Fibroblast of mammary gland (primary cell): ENCODE measurements around the gene RPS6KC1.
"Not testable (repeated sequence)": the region's sequence is repeated elsewhere in the genome, so short reads cannot be mapped to it uniquely, and the experiment has no call there.

ENCODE experiments used
- DNase-seq: peaks from one replicate; pipeline ENCODE4 v3.0.0-alpha.2; 2010; ENCODE audit warnings: low read depth
- H3K4me3 ChIP-seq: 2 replicates; pipeline ENCODE4 v1.5.1; 2011; ENCODE audit warnings: low read depth, mild to moderate bottlenecking, low read length, moderate library complexity; ENCODE audit not compliant: control insufficient read depth
- CTCF ChIP-seq: conservative IDR thresholded peaks from 2 replicates; pipeline ENCODE4 v1.5.1; 2011; ENCODE audit warnings: low read depth, low read length, inconsistent platforms; ENCODE audit not compliant: control insufficient read depth, insufficient read depth

The RPS6KC1 gene

GRCh38 chr1:213089924-213090677 lies 39.1 kb downstream of the RPS6KC1 start:
- DNase-seq: no peak
- H3K4me3 ChIP-seq: no peak overlapping the region
- TF ChIP-seq CTCF: no peak

GRCh38 chr1:213094446-213094845 lies 43.4 kb downstream of the RPS6KC1 start:
- DNase-seq: no peak
- no peak for TF ChIP-seq CTCF

GRCh38 chr1:213095467-213095866 lies 44.4 kb downstream of the RPS6KC1 start:
- no peak for TF ChIP-seq CTCF
- no peak overlapping the region for H3K4me3 ChIP-seq
- DNase-seq: no peak

More at GRCh38 chr1:213094446-213094845, 43.4 kb downstream of the RPS6KC1 start:
- H3K4me3 ChIP-seq: no peak overlapping the region

- DNase-seq: no peak
- TF ChIP-seq CTCF: no peak
- no peak overlapping the region for H3K4me3 ChIP-seq
These were observed 48.8 kb downstream of the RPS6KC1 start for GRCh38 chr1:213099682-213100399.

GRCh38 chr1:213100565-213100964 lies 49.5 kb downstream of the RPS6KC1 start:
- DNase-seq, H3K4me3 ChIP-seq: not testable (repeated sequence)

GRCh38 chr1:213103377-213104306 lies 52.6 kb downstream of the RPS6KC1 start:
- no peak overlapping the region for H3K4me3 ChIP-seq
- no peak for TF ChIP-seq CTCF
- no peak for DNase-seq
